ENCODE measurements around the gene KCNQ1.

The KCNQ1 gene

GRCh38 chr11:2826679-2827056 lies 381.9 kb downstream of the KCNQ1 start:
- ATAC-seq (ENCODE audit: insufficient read depth, low read depth) = no peak
- no peak overlapping the region for H2AFZ ChIP-seq (ENCODE audit: low read depth, low read length)
- no peaks in the 10 kb centered on the region for H3K79me2 ChIP-seq (ENCODE audit: insufficient read depth, low read length)
- H4K20me1 ChIP-seq (ENCODE audit: insufficient read depth, low read length) = no peaks in the 10 kb centered on the region
- TF ChIP-seq EZH2 (IDR thresholded peaks at IDR 0.05; ENCODE audit: borderline replicate concordance, low read depth, low read length, severe bottlenecking) (no peak), CTCF (IDR thresholded peaks at IDR 0.05; ENCODE audit: borderline replicate concordance, extremely low read depth, low read length, poor library complexity, severe bottlenecking) (no peak)
- H3K4me3 ChIP-seq (ENCODE audit: low read depth in 1 of 2, low read length in 2 of 2) = no peak overlapping the region
- no peak for DNase-seq
- H3K9me3 ChIP-seq (ENCODE audit: insufficient read depth, low read length, severe bottlenecking) = peaks cover 31% of the 10 kb centered on the region
- H3K4me1 ChIP-seq (ENCODE audit: insufficient read depth, low read length) = no peaks in the 10 kb centered on the region
- no peak overlapping the region for H3K27ac ChIP-seq (ENCODE audit: low read length)
- H3K27me3 ChIP-seq (ENCODE audit: insufficient read depth, low read length, poor library complexity) = no peaks in the 10 kb centered on the region
- no peaks in the 10 kb centered on the region for H3K36me3 ChIP-seq (ENCODE audit: insufficient read depth, low read length)
- no peak overlapping the region for H3K4me2 ChIP-seq (ENCODE audit: insufficient read depth, low read length)
- H3K9ac ChIP-seq (ENCODE audit: low read depth, low read length) = no peak overlapping the region

GRCh38 chr11:2827256-2827655 lies 382.4 kb downstream of the KCNQ1 start:
- ATAC-seq (ENCODE audit: insufficient read depth, low read depth) (no peak), DNase-seq (no peak)
- H3K79me2 ChIP-seq (ENCODE audit: insufficient read depth, low read length) = no peaks in the 10 kb centered on the region
- no peak overlapping the region for H3K4me3 ChIP-seq (ENCODE audit: low read depth in 1 of 2, low read length in 2 of 2)
- H4K20me1 ChIP-seq (ENCODE audit: insufficient read depth, low read length) = no peaks in the 10 kb centered on the region; the same call in 1 of the 2 replicates
- TF ChIP-seq CTCF (IDR thresholded peaks at IDR 0.05; ENCODE audit: borderline replicate concordance, extremely low read depth, low read length, poor library complexity, severe bottlenecking) (no peak), EZH2 (IDR thresholded peaks at IDR 0.05; ENCODE audit: borderline replicate concordance, low read depth, low read length, severe bottlenecking) (no peak)
- no peaks in the 10 kb centered on the region for H3K4me1 ChIP-seq (ENCODE audit: insufficient read depth, low read length)
- H3K36me3 ChIP-seq (ENCODE audit: insufficient read depth, low read length) = no peaks in the 10 kb centered on the region
- H3K9me3 ChIP-seq (ENCODE audit: insufficient read depth, low read length, severe bottlenecking) = peaks cover 26% of the 10 kb centered on the region
- H3K4me2 ChIP-seq (ENCODE audit: insufficient read depth, low read length) = no peak overlapping the region
- H3K9ac ChIP-seq (ENCODE audit: low read depth, low read length) = no peak overlapping the region
- no peaks in the 10 kb centered on the region for H3K27me3 ChIP-seq (ENCODE audit: insufficient read depth, low read length, poor library complexity)
- H2AFZ ChIP-seq (ENCODE audit: low read depth, low read length) = no peak overlapping the region
- no peak overlapping the region for H3K27ac ChIP-seq (ENCODE audit: low read length)

- no peak overlapping the region for H3K4me3 ChIP-seq (ENCODE audit: low read depth in 1 of 2, low read length in 2 of 2)
- H3K36me3 ChIP-seq (ENCODE audit: insufficient read depth, low read length) = no peaks in the 10 kb centered on the region
- H4K20me1 ChIP-seq (ENCODE audit: insufficient read depth, low read length) = no peaks in the 10 kb centered on the region; the same call in none of the 2 replicates
- no peaks in the 10 kb centered on the region for H3K4me1 ChIP-seq (ENCODE audit: insufficient read depth, low read length)
- H3K27me3 ChIP-seq (ENCODE audit: insufficient read depth, low read length, poor library complexity) = no peaks in the 10 kb centered on the region
- no peak overlapping the region for H3K9ac ChIP-seq (ENCODE audit: low read depth, low read length)
- no peak overlapping the region for H2AFZ ChIP-seq (ENCODE audit: low read depth, low read length)
- ATAC-seq (ENCODE audit: insufficient read depth, low read depth) = no peak
- peaks cover 21% of the 10 kb centered on the region for H3K9me3 ChIP-seq (ENCODE audit: insufficient read depth, low read length, severe bottlenecking)
- no peak for DNase-seq
- TF ChIP-seq CTCF (IDR thresholded peaks at IDR 0.05; ENCODE audit: borderline replicate concordance, extremely low read depth, low read length, poor library complexity, severe bottlenecking) (no peak), EZH2 (IDR thresholded peaks at IDR 0.05; ENCODE audit: borderline replicate concordance, low read depth, low read length, severe bottlenecking) (no peak)
- no peaks in the 10 kb centered on the region for H3K79me2 ChIP-seq (ENCODE audit: insufficient read depth, low read length)
- H3K4me2 ChIP-seq (ENCODE audit: insufficient read depth, low read length) = no peak overlapping the region
- no peak overlapping the region for H3K27ac ChIP-seq (ENCODE audit: low read length)
These were observed 383.0 kb downstream of the KCNQ1 start for GRCh38 chr11:2827792-2828191.
